AG10803 (cell line): Measurements from ENCODE around the gene TCERG1L.

ENCODE experiments used
- DNase-seq: peaks from one replicate; pipeline ENCODE4 v3.0.0; 2010; ENCODE audit warnings: low read depth
- H3K4me3 ChIP-seq: 2 replicates; pipeline ENCODE4 v1.5.1; 2011; ENCODE audit warnings: mild to moderate bottlenecking, low read length, control low read depth
- TF ChIP-seq, protein P1 (sequence below): conservative IDR thresholded peaks from 2 replicates; pipeline ENCODE4 v1.5.1; 2011; ENCODE audit warnings: mild to moderate bottlenecking, low read length, control low read depth, inconsistent platforms

TCERG1L gene

DNA sequence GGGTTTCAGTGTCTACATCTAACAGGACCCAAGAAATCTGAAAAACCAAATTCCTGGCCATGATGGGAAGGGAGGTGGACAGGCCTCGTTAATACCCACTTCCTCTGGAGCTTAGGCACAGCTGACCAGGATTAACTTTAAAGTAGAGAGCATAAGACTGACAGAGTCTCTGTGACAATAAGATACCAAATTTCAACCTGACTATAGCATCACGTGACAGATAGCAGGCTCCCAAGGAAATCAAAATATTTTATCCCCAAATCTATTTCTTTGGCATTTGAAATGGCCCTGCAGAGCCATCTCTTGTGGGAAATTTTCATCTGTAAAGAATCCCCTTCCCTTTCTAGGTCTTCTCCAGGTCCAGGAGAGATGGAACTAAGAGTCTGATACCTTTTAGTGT, 258.3 kb downstream of the TCERG1L start:
- H3K4me3 ChIP-seq: no peak overlapping the region

DNA sequence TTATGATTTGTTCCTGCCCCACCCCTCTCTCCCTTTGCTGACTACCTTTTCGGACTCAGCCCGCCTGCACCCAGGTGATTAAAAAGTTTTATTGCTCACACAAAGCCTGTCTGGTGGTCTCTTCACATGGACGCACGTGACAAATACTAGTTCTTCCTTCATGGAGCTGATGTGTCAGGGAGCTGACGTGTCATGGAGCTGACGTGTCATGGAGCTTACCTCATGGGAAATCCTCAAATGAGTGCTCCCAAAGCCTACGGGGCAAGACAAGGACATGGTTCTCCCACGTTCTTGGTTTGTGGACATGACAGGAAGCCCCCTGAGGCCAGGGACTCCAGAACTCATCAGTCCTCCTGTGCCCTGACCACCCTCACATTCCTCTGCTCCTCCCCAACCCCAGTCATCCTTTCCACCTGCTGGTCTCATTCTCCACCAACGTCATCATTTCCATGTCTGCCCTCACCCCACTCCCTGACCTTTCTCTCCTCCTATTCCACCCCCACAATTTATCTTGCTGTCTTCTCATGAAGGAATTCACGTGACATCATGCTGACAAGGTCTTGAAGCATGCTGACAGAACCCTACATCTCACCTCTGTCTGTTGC, 261.3 kb downstream of the TCERG1L start:
- TF ChIP-seq, protein P1, sequence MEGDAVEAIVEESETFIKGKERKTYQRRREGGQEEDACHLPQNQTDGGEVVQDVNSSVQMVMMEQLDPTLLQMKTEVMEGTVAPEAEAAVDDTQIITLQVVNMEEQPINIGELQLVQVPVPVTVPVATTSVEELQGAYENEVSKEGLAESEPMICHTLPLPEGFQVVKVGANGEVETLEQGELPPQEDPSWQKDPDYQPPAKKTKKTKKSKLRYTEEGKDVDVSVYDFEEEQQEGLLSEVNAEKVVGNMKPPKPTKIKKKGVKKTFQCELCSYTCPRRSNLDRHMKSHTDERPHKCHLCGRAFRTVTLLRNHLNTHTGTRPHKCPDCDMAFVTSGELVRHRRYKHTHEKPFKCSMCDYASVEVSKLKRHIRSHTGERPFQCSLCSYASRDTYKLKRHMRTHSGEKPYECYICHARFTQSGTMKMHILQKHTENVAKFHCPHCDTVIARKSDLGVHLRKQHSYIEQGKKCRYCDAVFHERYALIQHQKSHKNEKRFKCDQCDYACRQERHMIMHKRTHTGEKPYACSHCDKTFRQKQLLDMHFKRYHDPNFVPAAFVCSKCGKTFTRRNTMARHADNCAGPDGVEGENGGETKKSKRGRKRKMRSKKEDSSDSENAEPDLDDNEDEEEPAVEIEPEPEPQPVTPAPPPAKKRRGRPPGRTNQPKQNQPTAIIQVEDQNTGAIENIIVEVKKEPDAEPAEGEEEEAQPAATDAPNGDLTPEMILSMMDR: no peak
- DNase-seq: no peak
- no peak overlapping the region for H3K4me3 ChIP-seq

More for the DNA sequence above, 258.3 kb downstream of the TCERG1L start:
- DNase-seq: no peak
- TF ChIP-seq, protein P1: no peak

DNA sequence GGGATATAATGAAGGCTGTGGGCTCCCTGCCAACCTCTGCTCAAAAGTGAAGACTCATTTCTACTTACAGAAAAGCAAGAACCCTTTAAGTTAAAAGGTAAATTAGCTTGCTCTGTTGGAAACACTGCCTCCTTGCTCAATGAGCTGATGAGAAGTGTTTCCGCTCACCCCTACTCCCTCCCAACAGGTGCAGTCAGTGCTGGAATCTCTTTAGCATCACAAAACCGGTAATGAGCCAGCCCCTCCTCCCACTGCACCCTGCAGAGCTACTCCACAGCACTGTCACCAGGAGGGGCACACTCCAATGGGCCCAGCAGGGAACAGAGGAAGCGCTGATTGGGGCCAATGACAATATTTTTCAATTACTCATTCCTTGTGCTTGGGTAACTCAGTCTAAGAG, 262.5 kb downstream of the TCERG1L start:
- TF ChIP-seq, protein P1: no peak
- H3K4me3 ChIP-seq: no peak overlapping the region
- no peak for DNase-seq

DNA sequence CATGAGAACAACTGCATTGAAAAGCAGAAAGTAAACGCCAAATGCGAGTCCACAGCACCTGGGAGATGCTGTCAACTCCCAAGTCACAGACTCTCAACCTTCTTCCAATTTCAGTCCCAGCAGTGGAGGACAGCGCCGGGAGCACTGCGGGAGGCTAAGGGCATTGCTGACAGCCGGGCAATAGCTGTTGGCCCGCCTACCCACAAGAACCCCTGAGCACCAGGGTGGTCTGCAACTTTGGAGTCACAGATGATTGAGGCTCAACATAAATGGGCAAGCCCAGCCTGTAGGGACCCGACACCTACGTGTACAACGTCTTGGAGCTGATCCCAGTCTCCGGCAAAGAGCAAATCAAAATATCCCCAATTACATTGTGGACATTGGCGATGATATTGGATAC, 262.9 kb downstream of the TCERG1L start:
- TF ChIP-seq, protein P1: no peak
- no peak for DNase-seq
- no peak overlapping the region for H3K4me3 ChIP-seq

DNA sequence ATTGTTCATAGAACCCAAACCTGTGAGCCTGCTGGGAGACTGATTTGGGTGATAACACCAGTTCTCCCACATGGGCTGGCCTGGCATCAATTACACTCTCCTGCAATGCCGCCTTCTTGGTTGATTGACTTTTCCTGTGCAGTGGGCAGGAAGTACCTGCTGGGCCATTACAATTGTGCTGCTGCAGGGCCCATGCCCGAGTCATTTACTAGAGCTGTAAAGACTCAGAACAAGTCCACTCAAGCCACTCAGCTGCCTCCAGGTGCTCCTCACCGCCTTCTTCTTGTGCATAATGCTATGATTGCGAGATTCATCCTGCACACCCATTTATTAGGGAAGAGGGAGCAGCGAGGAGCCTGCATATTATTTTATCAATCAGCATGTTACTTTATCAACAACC, 264.0 kb downstream of the TCERG1L start:
- no peak overlapping the region for H3K4me3 ChIP-seq
- TF ChIP-seq, protein P1: no peak
- DNase-seq: no peak

DNA sequence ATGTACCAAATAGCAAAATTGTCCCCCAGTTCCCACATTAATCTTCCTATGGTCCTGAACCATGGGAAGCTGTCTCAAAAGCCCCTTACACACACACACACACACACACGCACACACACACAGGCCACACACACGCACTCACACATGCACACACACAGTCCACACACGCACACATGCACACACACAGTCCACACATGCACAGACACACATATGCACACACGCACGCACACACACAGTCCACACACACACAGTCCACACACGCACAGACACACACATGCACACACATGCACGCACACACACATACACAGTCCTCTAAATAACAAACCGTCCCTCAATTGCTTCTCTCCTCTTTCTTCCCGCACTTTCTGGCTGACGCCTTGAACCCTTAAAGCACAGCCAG, 265.3 kb downstream of the TCERG1L start:
- TF ChIP-seq, protein P1: no peak
- no peak for DNase-seq

DNA sequence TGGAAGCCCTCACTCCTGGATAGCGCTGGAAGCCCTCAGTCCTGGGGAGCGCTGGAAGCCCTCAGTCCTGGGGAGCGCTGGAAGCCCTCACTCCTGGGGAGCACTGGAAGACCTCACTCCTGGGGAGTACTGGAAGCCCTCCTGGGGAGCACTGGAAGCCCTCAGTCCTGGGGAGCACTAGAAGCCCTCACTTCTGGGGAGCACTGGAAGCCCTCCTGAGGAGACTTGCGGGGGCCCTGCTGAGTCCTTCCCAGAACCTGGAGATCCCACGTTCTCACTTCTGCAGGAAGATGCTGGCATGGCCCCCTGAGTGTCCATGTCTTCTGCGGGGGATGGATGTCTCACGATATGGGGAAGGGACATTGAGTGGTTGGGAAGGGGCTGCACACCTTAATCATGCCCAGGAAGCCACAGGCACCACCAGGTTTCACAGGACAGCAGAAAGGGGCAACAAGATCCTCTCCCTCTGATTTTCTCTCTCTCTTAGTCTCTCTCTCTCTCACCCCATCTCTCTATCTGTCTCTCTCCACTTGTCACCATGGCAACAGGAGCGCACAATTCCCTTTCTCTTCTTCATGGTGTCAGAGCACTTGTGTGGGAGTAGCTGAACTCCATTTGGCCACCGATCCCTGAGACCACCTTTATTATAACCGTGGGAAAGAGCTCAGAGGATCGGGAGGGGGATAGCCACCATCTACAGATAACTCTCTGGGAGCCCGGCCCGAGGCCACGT, 267.0 kb downstream of the TCERG1L start:
- TF ChIP-seq, protein P1: no peak
- DNase-seq: no peak
- H3K4me3 ChIP-seq: no peak overlapping the region

More for the DNA sequence above, 265.3 kb downstream of the TCERG1L start:
- no peak overlapping the region for H3K4me3 ChIP-seq
